Hepatocyte (in vitro differentiated cells): ENCODE measurements around the gene PDE11A.

Experiments used
- CTCF ChIP-seq: fragments of 200-600 bp; sonication (generic); IDR thresholded peaks from 2 replicates; pipeline ENCODE4 v1.5.1; 2016; ENCODE audit warnings: antibody characterized with exemption, mild to moderate bottlenecking; ENCODE audit not compliant: poor library complexity
- EZH2 ChIP-seq: fragments of 200-600 bp; sonication (generic); IDR thresholded peaks from 2 replicates; pipeline ENCODE4 v1.6.1; 2016; ENCODE audit warnings: antibody characterized with exemption, mild to moderate bottlenecking, borderline replicate concordance

DNA sequence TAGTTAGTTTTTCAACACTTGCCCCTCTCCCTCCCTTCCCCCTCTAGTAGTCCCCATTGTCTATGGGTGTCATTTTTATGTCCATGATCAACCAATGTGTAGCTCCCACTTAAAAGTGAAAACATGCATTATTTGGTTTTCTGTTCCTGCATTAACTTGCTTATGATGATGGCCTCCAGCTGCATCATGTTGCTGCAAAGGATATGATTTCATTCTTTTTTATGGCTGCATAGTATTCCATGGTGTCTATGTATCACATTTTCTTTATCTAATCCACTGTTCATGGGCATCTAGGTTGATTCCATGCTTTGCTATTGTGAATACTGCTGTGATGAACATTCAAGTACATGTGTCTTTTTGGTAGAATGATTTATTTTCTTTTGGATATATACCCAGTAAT lies 70.5 kb downstream of the PDE11A start:
- TF ChIP-seq CTCF (no peak), EZH2 (no peak)
